ENCODE measurements around the gene ISY1.
A peak's percentile ranks its signal among the peaks of the same experiment; 100 is the strongest.

The ISY1 gene

DNA sequence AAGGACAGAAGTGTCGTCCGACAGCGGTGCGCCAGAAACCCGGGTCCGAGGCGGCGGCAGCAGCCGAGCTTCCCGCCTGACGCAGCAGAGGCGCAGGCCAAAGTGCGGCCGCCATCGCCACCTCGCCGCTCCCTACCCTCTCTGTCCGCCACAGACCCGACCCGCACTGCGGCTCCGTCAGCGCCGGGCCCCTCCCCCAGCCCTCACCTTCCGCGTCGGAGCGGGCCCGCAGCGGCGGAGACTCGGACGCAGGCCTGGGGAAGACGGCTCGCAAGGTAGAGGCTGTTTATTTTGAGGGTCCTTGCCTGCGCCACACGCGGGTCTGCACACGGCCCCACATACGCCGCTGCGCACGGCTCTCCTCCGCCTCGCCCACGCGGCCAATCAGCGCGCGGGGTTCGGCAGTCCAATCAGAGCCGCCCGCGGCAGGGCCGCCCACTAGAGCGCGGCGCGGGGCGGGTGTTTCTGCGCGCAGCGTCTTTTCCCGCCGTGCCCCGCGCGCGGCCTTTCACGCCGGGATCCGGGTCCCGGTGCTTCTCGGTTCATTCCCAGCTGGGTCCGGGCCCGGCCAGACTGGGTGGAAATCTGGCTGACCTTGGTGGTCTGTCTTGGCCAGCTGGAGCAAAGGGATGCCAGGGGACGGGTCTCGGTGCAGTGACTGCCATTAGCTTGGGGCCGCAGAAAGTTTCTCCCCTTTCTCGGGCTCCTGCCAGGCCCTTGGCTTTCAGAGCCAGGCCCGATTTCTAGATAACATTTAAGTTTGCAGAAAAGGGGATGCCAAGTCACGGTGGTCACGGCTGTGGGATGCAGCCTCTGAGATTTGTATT is 22.9 kb upstream of the ISY1 start, which contains the start of gene CNBP:
TSS of gene CNBP (minus strand) at position 328 of the 827 bp plus-strand sequence. CDS start 12,139 bp downstream, outside the sequence.
- ChIA-PET CTCF (no interaction called here), POLR2A (interaction anchor here (0.5 to 3.6 kb wide), 9 partner anchors 12 to 130 kb away, joined by 3 to 15 read pairs (median 4); no protein-coding TSS in a partner anchor)
- peak; percentile 93 for DNase-seq (ENCODE audit: extremely low spot score)
- no peak for TF ChIP-seq BHLHE40 (IDR thresholded peaks at IDR 0.05; ENCODE audit: borderline replicate concordance)
- TF ChIP-seq FOXM1 (IDR thresholded peaks at IDR 0.05; ENCODE audit: borderline replicate concordance), result no peak
- TF ChIP-seq NFRKB (IDR thresholded peaks at IDR 0.05), result no peak
- TF ChIP-seq SP1 (IDR thresholded peaks at IDR 0.05), result no peak
- no peak for TF ChIP-seq ZNF384 (IDR thresholded peaks at IDR 0.05)
- peak; percentile 60 for TF ChIP-seq L3MBTL2 (conservative IDR thresholded peaks at IDR 0.05)
- no peak for TF ChIP-seq HDGF (IDR thresholded peaks at IDR 0.05; ENCODE audit: borderline replicate concordance)
- no peak for TF ChIP-seq SUZ12 (IDR thresholded peaks at IDR 0.05)
- peak; percentile 59 for TF ChIP-seq ELF4 (IDR thresholded peaks at IDR 0.05)
- no peak; the same call in none of the 2 replicates for TF ChIP-seq TARDBP (IDR thresholded peaks at IDR 0.05)

DNA sequence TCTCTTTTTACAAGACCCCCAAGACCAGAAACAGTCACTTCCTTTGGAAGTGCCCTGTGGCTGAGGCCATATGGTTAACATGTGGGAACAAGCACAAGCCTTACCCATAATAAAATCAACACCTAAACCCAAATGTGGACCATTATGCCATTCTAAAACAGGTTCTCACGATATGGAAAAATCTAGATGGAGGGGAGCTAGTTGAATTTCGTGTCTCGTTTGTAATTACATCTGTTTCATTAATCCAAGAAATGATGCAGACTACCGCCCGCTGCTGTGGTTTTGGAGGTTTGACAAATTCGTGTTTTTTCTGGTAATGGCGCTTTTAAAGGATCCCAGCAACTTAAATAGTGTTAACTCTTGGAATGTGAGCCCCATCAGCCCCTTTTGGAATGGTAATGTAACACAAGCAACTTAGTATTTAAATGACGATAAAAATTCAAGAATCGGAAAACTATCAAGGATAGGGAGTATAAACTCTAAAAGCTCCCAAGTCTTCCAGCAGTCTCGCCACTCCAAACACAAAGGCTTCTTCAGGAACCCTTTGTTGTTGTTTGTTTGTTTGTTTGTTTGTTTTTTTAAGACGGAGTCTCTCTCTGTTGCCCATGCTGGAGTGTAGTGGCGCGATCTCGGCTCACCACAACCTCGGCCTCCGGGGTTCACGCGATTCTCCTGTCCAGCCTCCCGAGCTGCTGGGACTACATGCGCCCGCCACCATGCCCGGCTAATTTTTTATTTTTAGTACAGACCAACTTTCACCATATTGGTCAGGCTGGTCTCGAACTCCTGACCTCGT is 21.7 kb upstream of the ISY1 start:
- no peak for DNase-seq (ENCODE audit: extremely low spot score)
- ChIA-PET CTCF (no interaction called here), POLR2A (interaction anchor here (0.5 to 3.6 kb wide), 7 partner anchors 13 to 131 kb away, joined by 3 to 15 read pairs (median 4); no protein-coding TSS in a partner anchor)
- TF ChIP-seq ELF4 (IDR thresholded peaks at IDR 0.05) (no peak), NFRKB (IDR thresholded peaks at IDR 0.05) (no peak), HDGF (IDR thresholded peaks at IDR 0.05; ENCODE audit: borderline replicate concordance) (no peak), SP1 (IDR thresholded peaks at IDR 0.05) (no peak), ARNT (IDR thresholded peaks at IDR 0.05) (no peak), L3MBTL2 (conservative IDR thresholded peaks at IDR 0.05) (no peak), FOXA1 (IDR thresholded peaks at IDR 0.05) (no peak), CTBP1 (IDR thresholded peaks at IDR 0.05; ENCODE audit: borderline replicate concordance) (no peak), FOXM1 (IDR thresholded peaks at IDR 0.05; ENCODE audit: borderline replicate concordance) (no peak), TARDBP (IDR thresholded peaks at IDR 0.05) (no peak), SUZ12 (IDR thresholded peaks at IDR 0.05) (no peak), ZNF384 (IDR thresholded peaks at IDR 0.05) (no peak), BHLHE40 (IDR thresholded peaks at IDR 0.05; ENCODE audit: borderline replicate concordance) (no peak), FOXK2 (IDR thresholded peaks at IDR 0.05) (no peak), LEF1 (IDR thresholded peaks at IDR 0.05; ENCODE audit: borderline replicate concordance) (no peak)
- TF ChIP-seq, protein P1, sequence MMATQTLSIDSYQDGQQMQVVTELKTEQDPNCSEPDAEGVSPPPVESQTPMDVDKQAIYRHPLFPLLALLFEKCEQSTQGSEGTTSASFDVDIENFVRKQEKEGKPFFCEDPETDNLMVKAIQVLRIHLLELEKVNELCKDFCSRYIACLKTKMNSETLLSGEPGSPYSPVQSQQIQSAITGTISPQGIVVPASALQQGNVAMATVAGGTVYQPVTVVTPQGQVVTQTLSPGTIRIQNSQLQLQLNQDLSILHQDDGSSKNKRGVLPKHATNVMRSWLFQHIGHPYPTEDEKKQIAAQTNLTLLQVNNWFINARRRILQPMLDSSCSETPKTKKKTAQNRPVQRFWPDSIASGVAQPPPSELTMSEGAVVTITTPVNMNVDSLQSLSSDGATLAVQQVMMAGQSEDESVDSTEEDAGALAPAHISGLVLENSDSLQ (IDR thresholded peaks at IDR 0.05), result no peak

DNA sequence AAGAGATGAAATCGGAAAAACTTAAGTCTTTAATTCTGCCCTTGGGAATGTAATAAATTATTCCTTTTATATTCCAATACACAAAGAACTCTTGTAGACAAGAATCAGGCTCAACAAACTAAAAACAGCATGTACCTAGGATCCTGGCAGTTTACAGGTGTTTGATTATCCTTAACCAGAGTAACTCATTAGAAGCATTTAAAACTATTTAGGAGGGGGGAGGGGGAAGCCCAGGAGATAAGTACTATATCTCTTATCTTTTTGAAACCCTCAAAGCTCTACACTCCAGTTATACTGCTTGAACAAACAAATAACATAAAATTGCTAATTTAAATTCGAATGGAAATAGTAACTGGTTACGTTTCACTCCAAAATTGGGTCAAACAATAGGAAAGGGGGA is 21.0 kb upstream of the ISY1 start:
- TF ChIP-seq SP1 (IDR thresholded peaks at IDR 0.05) (no peak), LEF1 (IDR thresholded peaks at IDR 0.05; ENCODE audit: borderline replicate concordance) (no peak), HDGF (IDR thresholded peaks at IDR 0.05; ENCODE audit: borderline replicate concordance) (no peak), SUZ12 (IDR thresholded peaks at IDR 0.05) (no peak), ARNT (IDR thresholded peaks at IDR 0.05) (no peak), FOXK2 (IDR thresholded peaks at IDR 0.05) (no peak), ELF4 (IDR thresholded peaks at IDR 0.05) (no peak), FOXM1 (IDR thresholded peaks at IDR 0.05; ENCODE audit: borderline replicate concordance) (no peak), CTBP1 (IDR thresholded peaks at IDR 0.05; ENCODE audit: borderline replicate concordance) (no peak), BHLHE40 (IDR thresholded peaks at IDR 0.05; ENCODE audit: borderline replicate concordance) (no peak), ZNF384 (IDR thresholded peaks at IDR 0.05) (no peak), FOXA1 (IDR thresholded peaks at IDR 0.05) (no peak), TARDBP (IDR thresholded peaks at IDR 0.05) (no peak)
- TF ChIP-seq, protein P1 (IDR thresholded peaks at IDR 0.05), result no peak
- CTCF ChIA-PET, result no interaction called here
- no peak for DNase-seq (ENCODE audit: extremely low spot score)
- POLR2A ChIA-PET, result interaction anchor here (0.6 to 3.6 kb wide), 2 partner anchors 19 to 43 kb away, joined by 3 to 15 read pairs; no protein-coding TSS in a partner anchor

DNA sequence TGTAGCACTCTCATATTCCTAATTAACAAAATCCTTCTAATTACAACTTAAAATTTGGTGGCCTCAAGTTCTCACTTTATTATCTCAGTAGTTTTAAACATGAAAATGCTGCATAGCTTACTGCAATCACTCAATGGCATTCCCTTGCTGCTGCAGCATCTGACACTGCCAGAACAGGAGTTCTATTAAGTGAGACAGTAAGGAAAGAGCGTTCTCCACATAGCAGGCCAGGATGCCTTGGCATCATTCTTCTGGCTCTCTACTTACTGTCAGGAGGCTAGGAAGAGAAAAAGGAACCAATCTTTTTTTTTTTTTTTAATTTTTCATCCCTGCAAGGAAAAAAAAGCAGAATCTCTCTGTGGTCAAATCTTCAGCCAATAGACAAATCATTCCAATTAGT is 19.6 kb upstream of the ISY1 start:
- TF ChIP-seq BHLHE40 (IDR thresholded peaks at IDR 0.05; ENCODE audit: borderline replicate concordance) (no peak), TARDBP (IDR thresholded peaks at IDR 0.05) (no peak), ZNF384 (IDR thresholded peaks at IDR 0.05) (no peak), ARNT (IDR thresholded peaks at IDR 0.05) (no peak), FOXM1 (IDR thresholded peaks at IDR 0.05; ENCODE audit: borderline replicate concordance) (no peak), HDGF (IDR thresholded peaks at IDR 0.05; ENCODE audit: borderline replicate concordance) (no peak), LEF1 (IDR thresholded peaks at IDR 0.05; ENCODE audit: borderline replicate concordance) (no peak), NFRKB (IDR thresholded peaks at IDR 0.05) (no peak)
- ChIA-PET CTCF (no interaction called here), POLR2A (no interaction called here)
- DNase-seq (ENCODE audit: extremely low spot score), result no peak

DNA sequence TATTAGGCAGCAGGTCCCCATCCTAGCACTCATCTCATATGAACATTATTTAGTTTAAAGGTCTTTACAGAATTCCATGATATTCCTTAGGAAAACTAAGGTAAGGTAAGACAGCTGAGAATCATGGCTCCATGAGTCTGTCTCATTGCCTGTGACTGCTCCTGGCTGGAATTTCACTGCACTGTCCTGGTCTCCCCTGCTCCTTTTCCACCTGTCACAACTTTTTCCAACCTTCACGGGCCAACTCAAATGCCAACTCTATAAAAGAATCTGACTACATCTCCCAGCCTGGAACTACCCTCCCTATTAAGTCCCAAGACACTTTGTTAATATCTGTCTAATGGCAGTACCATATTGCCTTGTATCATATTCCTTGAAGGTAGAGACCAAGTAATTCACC is 15.2 kb upstream of the ISY1 start:
- ChIA-PET POLR2A (no interaction called here), CTCF (no interaction called here)
- no peak for TF ChIP-seq TARDBP (IDR thresholded peaks at IDR 0.05)
- no peak for TF ChIP-seq NFRKB (IDR thresholded peaks at IDR 0.05)
- TF ChIP-seq ELF4 (IDR thresholded peaks at IDR 0.05), result no peak
- no peak for TF ChIP-seq SP1 (IDR thresholded peaks at IDR 0.05)
- TF ChIP-seq, protein P1 (IDR thresholded peaks at IDR 0.05), result no peak
- no peak for TF ChIP-seq FOXK2 (IDR thresholded peaks at IDR 0.05)
- no peak for TF ChIP-seq LEF1 (IDR thresholded peaks at IDR 0.05; ENCODE audit: borderline replicate concordance)
- no peak for TF ChIP-seq ARNT (IDR thresholded peaks at IDR 0.05)
- TF ChIP-seq SUZ12 (IDR thresholded peaks at IDR 0.05), result no peak
- TF ChIP-seq FOXM1 (IDR thresholded peaks at IDR 0.05; ENCODE audit: borderline replicate concordance), result no peak
- no peak for TF ChIP-seq CTBP1 (IDR thresholded peaks at IDR 0.05; ENCODE audit: borderline replicate concordance)
- TF ChIP-seq HDGF (IDR thresholded peaks at IDR 0.05; ENCODE audit: borderline replicate concordance), result no peak
- TF ChIP-seq ZNF384 (IDR thresholded peaks at IDR 0.05), result no peak
- no peak for TF ChIP-seq L3MBTL2 (conservative IDR thresholded peaks at IDR 0.05)
- TF ChIP-seq BHLHE40 (IDR thresholded peaks at IDR 0.05; ENCODE audit: borderline replicate concordance), result no peak
- no peak for TF ChIP-seq FOXA1 (IDR thresholded peaks at IDR 0.05)
- no peak for DNase-seq (ENCODE audit: extremely low spot score)
